Fibroblast of lung (primary cell): ENCODE measurements around the gene UBTF. TPM values are rescaled to one million over a fixed set of nuclear protein-coding genes. Genes with fewer than 3 reads are reported as not detected.

Experiments used
- DNase-seq, 2 donors: peaks; one replicate each; pipeline versions ENCODE4 v3.0.0 to v3.0.0-alpha.2; 2010; ENCODE audit warnings: low read depth in 2 of 2
- H2AFZ ChIP-seq: 2 replicates; pipeline ENCODE4 v1.5.1; 2012; ENCODE audit warnings: low read length, control low read depth, inconsistent platforms
- H3K27ac ChIP-seq: 2 replicates; pipeline ENCODE4 v1.5.1; 2011; ENCODE audit warnings: low read length, control low read depth; ENCODE audit not compliant: insufficient read depth
- H3K27me3 ChIP-seq: 2 replicates; pipeline ENCODE4 v1.5.1; 2011; ENCODE audit warnings: mild to moderate bottlenecking, low read length; ENCODE audit not compliant: control insufficient read depth, insufficient read depth
- H3K36me3 ChIP-seq: 2 replicates; pipeline ENCODE4 v1.5.1; 2011; ENCODE audit warnings: low read length; ENCODE audit not compliant: control insufficient read depth, insufficient read depth
- H3K4me1 ChIP-seq: 2 replicates; pipeline ENCODE4 v1.5.1; 2011; ENCODE audit warnings: low read length; ENCODE audit not compliant: control insufficient read depth, insufficient read depth; ENCODE audit errors: extremely low read depth
- H3K4me2 ChIP-seq: 2 replicates; pipeline ENCODE4 v1.5.1; 2011; ENCODE audit warnings: low read length, control low read depth; ENCODE audit not compliant: insufficient read depth; ENCODE audit errors: extremely low read depth
- H3K4me3 ChIP-seq, 4 experiments: fragments of 200-600 bp in 1 of 4; sonication (generic) in 1 of 4; replicated peaks in 1 of 4; 2 replicates each; pipeline ENCODE4 v1.5.1; 2011 to 2016; ENCODE audit warnings: low read length in 4 of 4, low read depth in 3 of 4, mild to moderate bottlenecking in 3 of 4, control low read depth in 2 of 4, inconsistent platforms in 1 of 4, mixed read lengths in 1 of 4; ENCODE audit not compliant: insufficient read depth in 1 of 4; ENCODE audit errors: control extremely low read depth in 1 of 4
- H3K79me2 ChIP-seq: 2 replicates; pipeline ENCODE4 v1.5.1; 2012; ENCODE audit warnings: mild to moderate bottlenecking, low read length, inconsistent platforms; ENCODE audit not compliant: control insufficient read depth, insufficient read depth
- H3K9ac ChIP-seq: 2 replicates; pipeline ENCODE4 v1.5.1; 2011; ENCODE audit warnings: mild to moderate bottlenecking, low read length, control low read depth; ENCODE audit not compliant: insufficient read depth
- H3K9me3 ChIP-seq: 2 replicates; pipeline ENCODE4 v1.5.1; 2012; ENCODE audit warnings: low read depth, low read length; ENCODE audit not compliant: control insufficient read depth, insufficient read depth
- H4K20me1 ChIP-seq: 2 replicates; pipeline ENCODE4 v1.5.1; 2011; ENCODE audit warnings: low read length; ENCODE audit not compliant: control insufficient read depth, insufficient read depth; ENCODE audit errors: extremely low read depth
- EZH2 ChIP-seq: IDR thresholded peaks from 2 replicates; pipeline ENCODE4 v1.5.1; 2012; ENCODE audit warnings: low read length, control low read depth, mild to moderate bottlenecking; ENCODE audit errors: missing control alignments
- polyA plus RNA-seq, 2 donors: library from polyadenylated mRNA; depleted of rRNA in 1 of 2; stranded (reverse) in 1 of 2; unstranded in 1 of 2; fragments of >200 nt; gene quantifications; 2 replicates each; pipeline ENCODE4 v1.2.1, GENCODE V29; 2011 to 2012; ENCODE audit warnings: missing spikeins in 1 of 2
- total RNA-seq: library from RNA; depleted of rRNA; stranded (reverse); fragments of >200 nt; gene quantifications from 2 replicates; pipeline ENCODE4 v1.2.1, GENCODE V29; 2014
- TF ChIP-seq, protein P1 (sequence below), 2 donors: IDR thresholded peaks in 1 of 2; conservative IDR thresholded peaks in 1 of 2; 1 replicate in 1 of 2; 2 replicates in 1 of 2; pipeline ENCODE4 v1.5.1; 2011 to 2012; ENCODE audit warnings: low read length in 2 of 2, control low read depth in 1 of 2, inconsistent platforms in 1 of 2, low read depth in 1 of 2, mild to moderate bottlenecking in 1 of 2

UBTF gene
- total and polyA plus RNA-seq, 2 donors (not counting 1 experiment from before 2014, with no cell fraction given), result 25.1 to 42.1 TPM

DNA sequence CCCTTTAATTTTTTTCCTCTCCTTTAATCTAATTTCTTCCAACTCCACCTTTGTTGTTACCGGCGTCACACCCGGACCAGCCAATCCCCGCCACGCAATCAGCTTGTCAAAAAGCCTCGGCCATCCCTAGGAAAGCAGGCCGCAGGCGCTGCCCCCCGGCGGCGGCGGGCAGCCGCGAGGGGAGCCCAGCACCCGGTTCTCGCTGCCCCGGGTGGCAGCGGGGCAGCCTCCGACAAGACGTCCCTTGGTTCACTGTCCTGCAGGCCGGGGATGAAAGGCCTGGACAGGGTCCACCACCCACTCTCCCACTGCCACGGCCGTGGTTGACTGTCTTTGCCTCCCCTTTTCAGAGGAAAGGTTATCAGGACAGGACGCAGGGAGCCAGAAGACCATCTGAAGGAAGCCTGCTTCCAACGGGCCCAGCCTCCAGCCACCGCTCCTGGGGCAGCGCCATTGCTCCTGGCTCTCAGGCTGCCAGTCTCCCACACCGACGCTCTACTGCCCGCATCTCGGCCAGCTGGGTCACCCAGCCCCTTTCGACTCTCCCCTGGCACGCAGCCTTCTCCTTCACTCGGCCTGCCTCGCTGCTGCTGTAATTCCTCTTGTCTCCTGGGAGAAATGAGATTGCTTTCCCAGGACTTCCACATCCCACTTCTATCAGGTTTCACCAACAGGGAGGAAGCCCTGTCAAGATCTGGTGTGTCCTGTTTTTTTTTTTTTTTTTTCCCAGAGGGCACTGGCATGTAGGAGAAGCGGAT is 2.8 kb upstream of the UBTF start:
- Histone ChIP-seq H3K27me3 (no peaks in the 10 kb centered on the region), H3K9me3 (no peaks in the 10 kb centered on the region), H3K4me2 (peak overlapping the region; percentile 86), H3K27ac (peak overlapping the region; percentile 79), H3K4me1 (peaks cover 18% of the 10 kb centered on the region), H2AFZ (peak overlapping the region; percentile 47), H3K79me2 (peaks cover 21% of the 10 kb centered on the region), H3K4me3 (peak overlapping the region; percentile 53 to 92 (median 78)), H3K9ac (peak overlapping the region; percentile 46), H4K20me1 (no peaks in the 10 kb centered on the region), H3K36me3 (no peaks in the 10 kb centered on the region)
- no peak for TF ChIP-seq EZH2
- TF ChIP-seq, protein P1, sequence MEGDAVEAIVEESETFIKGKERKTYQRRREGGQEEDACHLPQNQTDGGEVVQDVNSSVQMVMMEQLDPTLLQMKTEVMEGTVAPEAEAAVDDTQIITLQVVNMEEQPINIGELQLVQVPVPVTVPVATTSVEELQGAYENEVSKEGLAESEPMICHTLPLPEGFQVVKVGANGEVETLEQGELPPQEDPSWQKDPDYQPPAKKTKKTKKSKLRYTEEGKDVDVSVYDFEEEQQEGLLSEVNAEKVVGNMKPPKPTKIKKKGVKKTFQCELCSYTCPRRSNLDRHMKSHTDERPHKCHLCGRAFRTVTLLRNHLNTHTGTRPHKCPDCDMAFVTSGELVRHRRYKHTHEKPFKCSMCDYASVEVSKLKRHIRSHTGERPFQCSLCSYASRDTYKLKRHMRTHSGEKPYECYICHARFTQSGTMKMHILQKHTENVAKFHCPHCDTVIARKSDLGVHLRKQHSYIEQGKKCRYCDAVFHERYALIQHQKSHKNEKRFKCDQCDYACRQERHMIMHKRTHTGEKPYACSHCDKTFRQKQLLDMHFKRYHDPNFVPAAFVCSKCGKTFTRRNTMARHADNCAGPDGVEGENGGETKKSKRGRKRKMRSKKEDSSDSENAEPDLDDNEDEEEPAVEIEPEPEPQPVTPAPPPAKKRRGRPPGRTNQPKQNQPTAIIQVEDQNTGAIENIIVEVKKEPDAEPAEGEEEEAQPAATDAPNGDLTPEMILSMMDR (conservative IDR thresholded peaks at IDR 0.05 in 1 of 2, IDR thresholded peaks at IDR 0.05 in 1 of 2; ENCODE audit: low read depth in 1 of 2, low read length in 2 of 2), result peak; percentile 13 to 17
- peak; percentile 74 to 77 for DNase-seq

DNA sequence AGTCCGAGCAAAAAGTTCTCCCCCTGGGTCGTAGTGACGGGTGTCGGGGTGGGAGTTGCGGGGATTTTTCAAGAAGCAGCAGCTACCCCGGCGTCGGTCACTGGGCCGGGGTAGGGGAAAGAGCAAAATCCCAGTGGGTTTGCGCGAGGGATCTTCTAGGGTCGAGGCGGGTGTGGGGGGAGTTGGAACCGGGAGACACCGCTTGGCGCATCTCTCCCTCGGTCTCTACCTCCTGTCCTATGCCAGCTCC is 2.3 kb upstream of the UBTF start:
- Histone ChIP-seq H3K9ac (peak overlapping the region; percentile 46), H3K79me2 (peaks cover 26% of the 10 kb centered on the region), H4K20me1 (no peaks in the 10 kb centered on the region), H3K9me3 (no peaks in the 10 kb centered on the region), H3K27me3 (no peaks in the 10 kb centered on the region), H3K36me3 (no peaks in the 10 kb centered on the region), H3K4me1 (peaks cover 20% of the 10 kb centered on the region), H3K4me2 (peak overlapping the region; percentile 86), H2AFZ (peak overlapping the region; percentile 39), H3K4me3 (peak overlapping the region; percentile 53 to 92 (median 78)), H3K27ac (peak overlapping the region; percentile 79)
- no peak for DNase-seq
- TF ChIP-seq, protein P1 (conservative IDR thresholded peaks at IDR 0.05 in 1 of 2, IDR thresholded peaks at IDR 0.05 in 1 of 2; ENCODE audit: low read depth in 1 of 2, low read length in 2 of 2), result no peak
- TF ChIP-seq EZH2, result no peak

DNA sequence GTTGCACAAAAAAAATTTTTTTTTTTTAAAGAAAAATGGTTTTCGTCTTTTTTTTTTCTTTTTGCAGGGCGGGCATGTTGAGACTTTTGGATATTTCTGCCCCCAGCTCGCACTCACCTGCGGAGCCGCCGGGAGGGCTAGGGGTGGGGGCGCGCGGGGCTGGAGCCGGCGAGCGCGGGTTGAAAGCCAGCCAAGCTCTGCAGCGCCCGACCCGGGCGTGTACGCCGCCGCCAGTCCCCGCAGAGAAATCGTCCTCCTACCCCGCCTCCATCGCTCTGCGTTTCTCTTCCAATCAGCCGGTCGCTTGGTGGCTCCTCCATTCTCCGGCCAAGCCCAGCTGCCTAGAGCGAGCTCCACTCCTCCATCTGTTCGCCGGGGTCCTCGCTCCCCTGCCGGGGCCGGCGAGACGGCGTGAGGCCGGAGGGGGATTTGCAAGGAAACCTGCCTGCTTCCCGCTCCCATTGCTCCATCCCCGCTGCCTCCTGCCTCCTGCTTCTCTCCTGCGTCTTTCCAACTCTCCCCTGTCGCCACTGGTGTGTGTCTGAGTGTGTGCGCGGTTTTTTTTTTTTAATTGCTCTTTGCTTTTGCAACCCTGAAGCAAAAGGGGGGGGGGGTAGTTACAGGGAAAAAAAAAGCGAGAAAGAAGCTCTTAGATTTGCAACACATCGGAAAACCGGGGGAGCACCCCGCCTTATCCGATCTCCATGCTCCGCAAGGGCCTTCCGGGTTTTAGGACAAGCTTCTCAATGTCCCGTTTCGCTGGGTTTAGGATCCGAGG is 1.8 kb upstream of the UBTF start:
- peak overlapping the region; percentile 46 for H3K9ac ChIP-seq
- DNase-seq, result peak; percentile 83 to 86
- peak overlapping the region; percentile 53 to 92 (median 78) for H3K4me3 ChIP-seq
- H3K9me3 ChIP-seq, result no peaks in the 10 kb centered on the region
- peak overlapping the region; percentile 39 for H2AFZ ChIP-seq
- peak overlapping the region; percentile 79 for H3K27ac ChIP-seq
- H3K36me3 ChIP-seq, result peaks cover 2% of the 10 kb centered on the region
- H3K4me2 ChIP-seq, result peak overlapping the region; percentile 86
- H3K27me3 ChIP-seq, result no peaks in the 10 kb centered on the region
- peaks cover 20% of the 10 kb centered on the region for H3K4me1 ChIP-seq
- H3K79me2 ChIP-seq, result peaks cover 30% of the 10 kb centered on the region
- no peak for TF ChIP-seq EZH2
- TF ChIP-seq, protein P1 (conservative IDR thresholded peaks at IDR 0.05 in 1 of 2, IDR thresholded peaks at IDR 0.05 in 1 of 2; ENCODE audit: low read depth in 1 of 2, low read length in 2 of 2), result no peak
- H4K20me1 ChIP-seq, result no peaks in the 10 kb centered on the region
